RPMI8226 (cell line): ENCODE results near the gene GPC6.
"Not testable (repeated sequence)": the region's sequence is repeated elsewhere in the genome, so short reads cannot be mapped to it uniquely, and the experiment has no call there.

Experiments used
- DNase-seq: peaks from one replicate; pipeline ENCODE4 v3.0.0-alpha.2; 2015

GPC6 gene

GRCh38 chr13:93226623-93227279 is at the start of gene GPC6:
GPC6 (plus strand) TSS chr13:93226807.
- no peak for DNase-seq

DNA sequence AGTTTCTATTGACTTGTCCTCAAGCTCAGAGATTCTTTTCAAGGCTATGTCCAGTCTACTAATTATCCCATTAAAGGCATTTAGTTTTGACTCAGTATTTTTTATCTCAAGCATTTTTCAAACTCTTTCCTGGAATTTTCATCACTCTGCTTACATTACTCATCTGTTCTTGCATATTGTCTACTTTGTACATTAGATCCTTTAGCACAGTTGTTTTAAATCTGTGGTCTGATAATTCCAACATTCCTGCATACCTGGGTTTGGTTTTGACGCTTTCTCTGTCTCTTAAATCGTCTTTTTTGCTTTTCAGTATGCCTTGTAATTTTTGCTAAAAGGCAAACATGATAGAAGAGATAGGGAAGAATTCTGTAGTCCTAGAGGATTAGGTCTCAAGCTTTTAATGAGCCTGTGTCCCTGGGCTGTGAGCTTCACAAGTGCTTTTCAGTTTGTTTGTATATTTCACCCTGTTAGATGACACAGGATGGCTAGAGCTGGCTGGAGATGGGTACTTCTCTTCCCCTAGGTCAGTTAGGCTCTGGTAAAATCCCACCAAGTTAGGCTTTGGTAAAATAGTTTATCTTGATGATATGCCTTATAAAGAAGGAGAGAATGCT is 46.1 kb upstream of the GPC6 start:
- DNase-seq, result no peak

DNA sequence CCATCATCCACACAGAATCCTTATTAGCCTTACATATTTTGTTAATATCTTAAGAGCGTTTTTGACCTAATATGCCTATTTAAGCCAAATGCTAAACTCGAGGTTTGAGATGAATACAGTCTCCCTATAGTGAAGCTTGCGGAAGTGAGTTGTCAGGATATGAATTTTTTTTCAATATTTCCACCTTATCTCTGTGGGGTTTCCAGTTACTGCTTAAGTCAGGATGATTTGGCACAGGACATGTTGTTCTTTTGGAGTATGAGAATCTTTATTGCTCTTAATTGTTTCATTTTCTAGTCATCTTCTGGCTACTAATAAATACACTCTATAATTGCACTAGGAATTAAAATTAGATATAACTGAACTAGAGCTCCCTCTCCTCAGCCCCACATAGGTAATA is 44.2 kb upstream of the GPC6 start:
- no peak for DNase-seq

DNA sequence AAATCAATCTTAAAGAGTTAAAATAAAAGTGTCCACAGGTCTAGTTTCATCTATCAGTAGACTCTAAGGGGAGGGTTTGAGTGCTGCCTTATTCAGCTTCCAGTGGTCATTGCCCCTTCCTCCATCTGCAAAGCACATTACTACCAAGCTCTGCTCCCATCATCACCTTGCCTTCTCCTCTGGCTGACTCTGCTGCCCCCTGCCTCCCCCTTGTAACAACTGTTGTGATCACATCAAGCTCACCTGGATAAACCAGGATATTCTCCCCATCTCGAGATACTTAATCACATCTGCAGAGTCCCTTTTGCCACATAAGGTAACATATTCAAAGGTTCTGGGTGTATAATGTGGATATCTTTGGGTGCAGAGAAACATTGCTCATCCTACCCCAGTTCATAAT is 43.3 kb upstream of the GPC6 start:
- no peak for DNase-seq

DNA sequence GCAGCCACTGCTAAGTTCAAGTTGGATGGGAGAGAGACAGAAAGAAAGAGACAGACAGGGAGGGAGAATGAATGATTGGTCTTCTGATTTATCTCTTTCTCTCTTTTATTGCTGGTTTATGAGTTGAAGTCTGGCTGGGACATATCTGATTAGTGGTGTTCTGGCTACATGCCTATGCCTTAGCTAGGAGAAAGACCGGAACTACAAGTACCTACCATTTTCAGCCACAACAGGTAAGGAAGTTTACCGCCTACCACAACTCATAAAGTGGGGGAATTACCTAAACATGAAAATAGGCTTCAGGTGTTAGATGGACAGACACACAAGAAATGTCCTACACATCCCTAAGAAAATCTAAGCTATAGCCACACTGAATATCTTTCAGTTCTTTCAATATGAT is 36.6 kb upstream of the GPC6 start:
- no peak for DNase-seq

- DNase-seq, result no peak
Measured at GRCh38 chr13:93193682-93194081, 32.9 kb upstream of the GPC6 start.

GRCh38 chr13:93199856-93200255 is 26.8 kb upstream of the GPC6 start:
- DNase-seq, result no peak

- no peak for DNase-seq
Measured at GRCh38 chr13:93200626-93201025, 26.0 kb upstream of the GPC6 start.

GRCh38 chr13:93201992-93202558 is 24.5 kb upstream of the GPC6 start:
- DNase-seq, result no peak

- not testable (repeated sequence) for DNase-seq
Measured at GRCh38 chr13:93206778-93207392, 19.7 kb upstream of the GPC6 start.

GRCh38 chr13:93216122-93216521 is 10.5 kb upstream of the GPC6 start:
- DNase-seq, result no peak

DNA sequence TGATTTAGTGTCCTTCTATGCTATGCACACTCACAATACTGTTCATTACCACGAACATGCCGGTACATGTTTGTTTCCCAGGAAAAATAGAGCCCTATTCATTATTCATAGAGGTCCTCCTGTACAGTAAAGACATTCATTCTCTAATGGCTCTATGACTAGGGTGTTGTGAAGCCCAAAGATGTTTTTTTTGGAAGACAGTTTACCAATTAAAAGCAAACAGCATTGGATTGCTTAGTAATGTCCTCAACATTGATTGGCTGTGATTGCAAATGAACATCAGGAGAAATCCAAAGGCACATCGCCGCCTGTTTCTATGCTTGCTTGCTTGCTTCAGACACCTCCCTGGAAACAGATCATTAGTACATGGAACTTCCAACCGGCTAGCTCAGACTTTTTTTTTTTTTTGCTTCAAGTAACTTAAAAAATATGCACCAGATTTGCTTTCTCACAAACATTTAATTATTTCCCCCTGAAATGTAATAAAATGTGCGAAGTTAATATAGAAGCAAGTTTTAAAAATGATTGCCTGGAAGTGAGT is 8.8 kb upstream of the GPC6 start:
- no peak for DNase-seq

- DNase-seq, result no peak
Measured at GRCh38 chr13:93218583-93218982, 8.0 kb upstream of the GPC6 start.

- DNase-seq, result no peak
Measured at GRCh38 chr13:93220073-93220472, 6.5 kb upstream of the GPC6 start.

GRCh38 chr13:93222976-93223375 is 3.6 kb upstream of the GPC6 start:
- DNase-seq, result no peak

GRCh38 chr13:93224535-93224934 is 2.1 kb upstream of the GPC6 start:
- no peak for DNase-seq

- no peak for DNase-seq
Measured at GRCh38 chr13:93225610-93226009, 997 bp upstream of the GPC6 start.

DNA sequence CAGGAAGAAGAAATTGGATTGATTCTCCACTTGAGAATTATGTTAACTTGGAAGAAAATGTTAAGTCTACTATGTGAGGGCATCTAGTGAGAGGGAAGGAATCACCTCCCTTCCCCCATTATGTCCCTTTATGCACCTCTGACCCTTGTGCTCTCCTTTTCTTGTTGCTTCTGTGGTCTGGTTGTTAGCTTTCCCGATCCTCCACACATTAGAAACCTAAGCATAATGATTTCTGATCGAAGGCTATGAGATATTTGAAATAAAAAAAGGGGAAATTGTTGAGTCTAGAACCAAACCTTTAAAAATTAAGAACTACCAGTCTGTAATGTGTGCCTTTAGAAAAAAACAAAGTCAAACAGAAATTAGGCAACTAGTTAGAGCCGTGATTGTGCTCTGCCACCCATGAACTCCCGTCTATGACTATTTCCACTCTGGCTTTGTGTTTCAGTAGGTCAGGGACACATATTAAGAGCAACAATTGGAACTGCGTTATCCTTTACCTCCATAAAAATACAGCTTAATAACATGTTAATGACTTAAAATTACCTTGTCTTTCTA is 463 bp upstream of the GPC6 start:
- DNase-seq, result no peak

DNA sequence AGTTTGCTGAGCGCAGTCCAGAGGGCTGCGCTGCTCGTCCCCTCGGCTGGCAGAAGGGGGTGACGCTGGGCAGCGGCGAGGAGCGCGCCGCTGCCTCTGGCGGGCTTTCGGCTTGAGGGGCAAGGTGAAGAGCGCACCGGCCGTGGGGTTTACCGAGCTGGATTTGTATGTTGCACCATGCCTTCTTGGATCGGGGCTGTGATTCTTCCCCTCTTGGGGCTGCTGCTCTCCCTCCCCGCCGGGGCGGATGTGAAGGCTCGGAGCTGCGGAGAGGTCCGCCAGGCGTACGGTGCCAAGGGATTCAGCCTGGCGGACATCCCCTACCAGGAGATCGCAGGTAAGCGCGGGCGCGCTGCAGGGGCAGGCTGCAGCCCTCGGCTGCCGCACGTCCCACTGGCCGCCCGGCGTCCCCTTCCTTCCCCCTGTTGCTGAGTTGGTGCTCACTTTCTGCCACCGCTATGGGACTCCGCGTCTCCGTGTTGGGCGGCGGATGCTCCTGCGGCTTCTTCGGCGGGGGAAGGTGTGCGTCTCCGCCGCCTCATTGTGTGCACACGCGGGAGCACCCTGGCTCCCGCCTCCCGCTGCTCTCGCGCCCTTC is 772 bp downstream of the GPC6 start:
- no peak for DNase-seq

DNA sequence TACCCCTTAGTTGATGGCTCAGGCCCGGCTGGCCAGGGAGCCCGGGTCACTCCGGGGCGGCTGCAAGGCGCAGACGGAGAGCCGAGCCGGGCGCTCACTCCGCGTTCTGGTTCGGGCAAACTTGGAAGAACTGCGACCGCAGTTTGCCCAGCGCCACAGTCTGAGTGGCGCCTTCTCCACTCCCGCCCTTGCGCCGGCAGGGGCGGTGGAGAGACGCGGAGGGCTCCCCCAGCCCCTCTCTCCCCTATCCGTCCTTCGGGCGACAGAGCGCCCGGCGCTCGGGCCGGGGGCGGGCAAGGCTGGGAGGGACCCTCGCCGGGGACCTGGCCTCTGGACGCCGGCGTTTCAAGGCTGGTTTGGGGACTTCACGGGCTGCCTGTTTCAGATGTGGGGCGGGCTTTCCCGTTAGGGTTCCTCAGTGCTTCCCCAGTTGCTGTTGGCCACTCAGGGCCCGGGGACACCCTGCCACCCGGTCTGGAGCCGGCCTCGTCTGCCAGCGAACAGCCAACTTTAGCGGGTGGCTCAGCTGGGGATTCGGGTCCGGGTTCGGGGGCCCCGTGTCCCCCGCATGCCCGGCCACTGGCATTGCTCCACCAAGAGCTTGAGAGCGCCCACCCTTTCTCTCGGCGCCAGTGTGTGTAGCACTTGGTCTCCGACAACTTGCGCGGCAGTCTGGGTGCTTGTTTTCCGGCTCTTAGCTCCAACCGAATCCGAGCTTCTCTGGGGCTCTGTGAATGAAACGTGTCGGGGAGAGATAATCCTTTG is 1.5 kb downstream of the GPC6 start:
- DNase-seq, result no peak

DNA sequence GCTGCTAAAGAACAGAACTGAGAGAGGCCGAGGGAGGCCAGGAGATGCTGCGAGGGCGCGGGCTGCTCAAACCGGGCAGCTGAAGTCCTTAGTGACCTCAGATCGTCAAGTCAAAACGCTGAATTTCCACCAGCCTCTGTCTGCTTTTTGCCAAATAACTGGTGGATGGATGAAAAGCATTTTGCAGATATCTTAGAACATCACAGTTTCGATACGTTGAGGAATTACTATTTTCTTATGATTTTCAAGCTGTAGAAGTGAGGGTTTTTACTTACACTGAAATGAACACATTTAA is 2.0 kb downstream of the GPC6 start:
- DNase-seq, result no peak

- no peak for DNase-seq
Measured at GRCh38 chr13:93230261-93230855, 3.8 kb downstream of the GPC6 start.
